GM12878 (cell line): ENCODE measurements around the gene PRKN.

Source experiments
- CREM ChIP-seq: IDR thresholded peaks from 2 replicates; pipeline ENCODE4 v1.6.1; 2014; ENCODE audit warnings: antibody characterized with exemption, low read depth
- EED ChIP-seq: sonication (generic); IDR thresholded peaks from 2 replicates; pipeline ENCODE4 v1.6.1; 2016; ENCODE audit warnings: antibody characterized with exemption, low read depth

- TF ChIP-seq CREM: no peak
- no peak for TF ChIP-seq EED
These were observed 657.6 kb downstream of the PRKN start for GRCh38 chr6:162069995-162070394.
